Peyer's patch (tissue), 4 donors: ENCODE results near the gene CUZD1. TPM values are rescaled to one million over a fixed set of nuclear protein-coding genes. Genes with fewer than 3 reads are reported as not detected.

Source experiments
- DNase-seq, 3 donors: peaks; one replicate each; pipeline ENCODE4 v3.0.0-alpha.2; 2017 to 2019
- H3K27ac ChIP-seq, 4 donors: fragments of 200-600 bp; sonication (generic); one replicate each; pipeline ENCODE4 v1.5.1; 2016 to 2019
- H3K27me3 ChIP-seq, 2 donors: fragments of 200-600 bp; sonication (generic); one replicate each; pipeline ENCODE4 v1.5.1; 2019
- H3K36me3 ChIP-seq, 3 donors: fragments of 200-600 bp; sonication (generic); one replicate each; pipeline ENCODE4 v1.5.1; 2016 to 2019
- H3K4me1 ChIP-seq, 4 donors: fragments of 200-600 bp; sonication (generic); one replicate each; pipeline ENCODE4 v1.5.1; 2016 to 2019
- H3K4me3 ChIP-seq, 4 donors: fragments of 200-600 bp; sonication (generic); 1 replicate in 3 of 4; 2 replicates in 1 of 4; pipeline ENCODE4 v1.5.1; 2016 to 2019; ENCODE audit warnings: mild to moderate bottlenecking in 1 of 4
- H3K9me3 ChIP-seq, 4 donors: fragments of 200-600 bp; sonication (generic); one replicate each; pipeline ENCODE4 v1.5.1; 2016 to 2019; ENCODE audit warnings: mild to moderate bottlenecking in 1 of 4
- POLR2A ChIP-seq, 2 donors: fragments of 450-650 bp; IDR thresholded peaks; one replicate each; pipeline ENCODE4 v1.5.1; 2017; ENCODE audit warnings: antibody characterized with exemption in 2 of 2, mild to moderate bottlenecking in 2 of 2, moderate library complexity in 2 of 2
- total RNA-seq, 4 donors: library from RNA; depleted of rRNA; stranded (reverse); fragments of >200 nt; gene quantifications; one replicate each; pipeline ENCODE4 v1.1.0, GENCODE V29; 2016
- TF ChIP-seq, protein P1 (sequence below), 6 experiments: fragments of 450-650 bp in 4 of 6; fragments of 200-600 bp in 2 of 6; sonication (generic) in 1 of 6; IDR thresholded peaks; one replicate each; pipeline ENCODE4 v1.5.1; 2017 to 2019; ENCODE audit warnings: antibody characterized with exemption in 6 of 6, mild to moderate bottlenecking in 3 of 6, moderate library complexity in 1 of 6

Gene CUZD1
- total RNA-seq, 4 donors from 2014 or later: 0.35 to 11.6 (median 1.5) TPM

GRCh38 chr10:122796796-122797195, 48.9 kb downstream of the CUZD1 start:
- Histone ChIP-seq H3K4me1 (no peaks in the 10 kb centered on the region), H3K9me3 (no peaks in the 10 kb centered on the region), H3K4me3 (no peak overlapping the region), H3K27me3 (no peaks in the 10 kb centered on the region), H3K36me3 (no peaks in the 10 kb centered on the region), H3K27ac (no peak overlapping the region)
- TF ChIP-seq POLR2A (IDR thresholded peaks at IDR 0.05): no peak
- TF ChIP-seq, protein P1, sequence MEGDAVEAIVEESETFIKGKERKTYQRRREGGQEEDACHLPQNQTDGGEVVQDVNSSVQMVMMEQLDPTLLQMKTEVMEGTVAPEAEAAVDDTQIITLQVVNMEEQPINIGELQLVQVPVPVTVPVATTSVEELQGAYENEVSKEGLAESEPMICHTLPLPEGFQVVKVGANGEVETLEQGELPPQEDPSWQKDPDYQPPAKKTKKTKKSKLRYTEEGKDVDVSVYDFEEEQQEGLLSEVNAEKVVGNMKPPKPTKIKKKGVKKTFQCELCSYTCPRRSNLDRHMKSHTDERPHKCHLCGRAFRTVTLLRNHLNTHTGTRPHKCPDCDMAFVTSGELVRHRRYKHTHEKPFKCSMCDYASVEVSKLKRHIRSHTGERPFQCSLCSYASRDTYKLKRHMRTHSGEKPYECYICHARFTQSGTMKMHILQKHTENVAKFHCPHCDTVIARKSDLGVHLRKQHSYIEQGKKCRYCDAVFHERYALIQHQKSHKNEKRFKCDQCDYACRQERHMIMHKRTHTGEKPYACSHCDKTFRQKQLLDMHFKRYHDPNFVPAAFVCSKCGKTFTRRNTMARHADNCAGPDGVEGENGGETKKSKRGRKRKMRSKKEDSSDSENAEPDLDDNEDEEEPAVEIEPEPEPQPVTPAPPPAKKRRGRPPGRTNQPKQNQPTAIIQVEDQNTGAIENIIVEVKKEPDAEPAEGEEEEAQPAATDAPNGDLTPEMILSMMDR (IDR thresholded peaks at IDR 0.05): no peak
- DNase-seq: no peak

GRCh38 chr10:122795924-122796323, 49.7 kb downstream of the CUZD1 start:
- DNase-seq: no peak
- Histone ChIP-seq H3K36me3 (no peaks in the 10 kb centered on the region), H3K4me3 (no peak overlapping the region), H3K27me3 (no peaks in the 10 kb centered on the region), H3K9me3 (no peaks in the 10 kb centered on the region), H3K27ac (no peak overlapping the region), H3K4me1 (no peaks in the 10 kb centered on the region)
- TF ChIP-seq, protein P1 (IDR thresholded peaks at IDR 0.05): no peak
- no peak for TF ChIP-seq POLR2A (IDR thresholded peaks at IDR 0.05)

DNA sequence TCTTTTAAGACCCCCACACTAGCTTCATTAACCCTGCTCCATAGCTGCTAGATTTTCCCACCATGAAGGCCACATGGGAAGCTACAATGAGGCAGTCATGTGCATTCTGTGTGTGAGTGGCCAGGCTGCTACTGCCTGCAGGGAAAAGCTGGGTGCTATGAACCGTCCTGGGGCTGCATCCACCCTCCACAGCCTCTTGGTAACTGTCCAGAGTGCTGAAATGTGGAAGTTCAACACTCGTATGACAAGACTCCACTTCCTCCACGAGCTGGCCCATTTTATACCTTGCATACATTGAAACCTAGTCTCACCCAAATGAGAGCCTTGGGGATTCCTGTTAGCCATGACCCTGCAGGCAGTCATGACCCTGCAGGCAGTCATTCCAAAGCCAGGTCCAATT, 59.4 kb downstream of the CUZD1 start:
- no peak for DNase-seq
- Histone ChIP-seq H3K4me1 (no peaks in the 10 kb centered on the region), H3K4me3 (no peak overlapping the region), H3K27ac (no peak overlapping the region), H3K36me3 (no peaks in the 10 kb centered on the region), H3K27me3 (no peaks in the 10 kb centered on the region), H3K9me3 (no peaks in the 10 kb centered on the region)
- TF ChIP-seq, protein P1 (IDR thresholded peaks at IDR 0.05): no peak
- TF ChIP-seq POLR2A (IDR thresholded peaks at IDR 0.05): no peak

DNA sequence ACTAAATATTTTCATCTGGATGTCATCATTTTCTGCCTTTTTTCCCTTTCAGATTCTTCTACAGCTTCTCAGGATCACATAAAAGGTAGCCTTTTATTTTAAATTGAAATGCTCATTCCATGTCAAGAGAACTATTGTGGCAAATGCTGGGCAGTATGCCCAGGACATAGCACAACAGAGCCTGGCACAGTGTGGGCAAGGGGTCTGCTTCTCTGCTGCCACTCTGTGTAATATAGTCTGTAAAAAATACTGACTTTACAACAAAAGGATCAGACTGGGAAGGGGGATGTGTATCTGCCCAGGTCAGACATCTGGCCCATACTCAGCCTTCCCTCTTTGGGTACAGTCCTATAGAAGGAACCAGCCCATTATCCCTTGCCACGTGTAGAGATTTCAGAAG, 62.7 kb downstream of the CUZD1 start:
- H3K9me3 ChIP-seq: no peaks in the 10 kb centered on the region
- TF ChIP-seq POLR2A (IDR thresholded peaks at IDR 0.05): no peak
- TF ChIP-seq, protein P1 (IDR thresholded peaks at IDR 0.05): no peak
- H3K36me3 ChIP-seq: no peaks in the 10 kb centered on the region
- no peak overlapping the region for H3K27ac ChIP-seq
- DNase-seq: no peak
- H3K4me1 ChIP-seq: no peaks in the 10 kb centered on the region
- H3K4me3 ChIP-seq: no peak overlapping the region
- H3K27me3 ChIP-seq: no peaks in the 10 kb centered on the region

Other genes starting within 250 kb of the CUZD1 start
- gene C10orf120, start 146.0 kb downstream of the CUZD1 start, total RNA-seq: not detected
- 1 to 10 TPM; 3.7 to 6.0 (median 4.9) TPM for gene FAM24B, start 33.7 kb upstream of the CUZD1 start, total RNA-seq
- not detected for gene FAM24A, start 64.8 kb upstream of the CUZD1 start, total RNA-seq
- gene C10orf88, start 108.4 kb upstream of the CUZD1 start, total RNA-seq: 10 to 100 TPM in 1 of 4 donors, 1 to 10 TPM in 3; 5.6 to 93.3 (median 7.5) TPM
- 1 to 10 TPM in 3 of 4 donors, not detected in 1; 1.2 to 3.6 (median 3.5) TPM for gene PSTK, start 134.5 kb upstream of the CUZD1 start, total RNA-seq
- gene IKZF5, start 162.9 kb upstream of the CUZD1 start, total RNA-seq: 1 to 10 TPM; 7.4 to 9.5 (median 8.1) TPM
- 10 to 100 TPM in 2 of 4 donors, 1 to 10 TPM in 2; 9.1 to 14.2 (median 10.2) TPM for gene ACADSB, start 163.1 kb upstream of the CUZD1 start, total RNA-seq